Measurements from ENCODE around the gene PRR12. TPM values are rescaled to one million over a fixed set of nuclear protein-coding genes. Genes with fewer than 3 reads are reported as not detected.
A peak's percentile ranks its signal among the peaks of the same experiment; 100 is the strongest.

Gene PRR12
- total and polyA plus RNA-seq, 9 of the 15 experiments (the other 6 are each of a cell fraction or from before 2014, with no cell fraction given), result 0.01 to 21.1 (median 0.98) TPM

DNA sequence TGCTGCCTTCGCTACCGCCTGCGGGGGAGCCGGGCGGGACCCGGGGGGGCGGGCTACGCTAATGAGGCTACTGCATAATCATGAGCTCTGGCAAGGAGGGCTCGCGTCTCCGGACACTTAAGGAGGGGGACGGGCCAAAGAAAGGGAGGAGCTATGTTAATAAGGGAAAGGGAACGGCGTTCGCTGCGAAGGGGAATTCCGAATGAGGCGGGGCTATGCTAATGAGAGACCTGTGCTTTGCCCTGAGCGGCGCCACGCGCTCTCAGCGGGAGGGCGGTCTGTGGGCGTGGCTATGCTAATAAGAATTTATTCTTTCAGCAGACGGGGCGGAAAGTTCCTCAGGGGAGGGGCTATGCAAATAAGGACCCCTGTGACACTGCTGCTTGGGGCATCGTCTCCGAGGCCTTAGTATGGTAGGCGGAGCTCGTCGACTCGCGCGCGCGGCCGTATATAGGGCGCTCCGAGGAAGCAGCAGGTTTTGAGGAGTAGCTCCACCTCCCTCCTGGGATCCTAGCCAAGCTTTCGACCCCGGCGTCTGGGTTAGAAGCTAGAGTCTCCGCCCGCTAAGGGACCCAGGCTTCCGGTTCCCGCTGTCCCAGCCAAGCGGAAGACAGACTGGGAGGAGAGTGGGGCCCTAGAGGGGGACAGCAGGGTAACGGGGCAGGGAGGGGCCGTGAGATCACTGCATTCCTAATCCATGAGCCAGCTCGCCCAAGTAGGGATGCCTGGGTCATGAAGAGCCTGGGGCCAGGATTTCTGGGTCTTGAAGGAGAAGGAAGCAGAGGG lies 49.3 kb downstream of the PRR12 start, which contains the start of gene RRAS (continued):
- TF ChIP-seq, protein P1, sequence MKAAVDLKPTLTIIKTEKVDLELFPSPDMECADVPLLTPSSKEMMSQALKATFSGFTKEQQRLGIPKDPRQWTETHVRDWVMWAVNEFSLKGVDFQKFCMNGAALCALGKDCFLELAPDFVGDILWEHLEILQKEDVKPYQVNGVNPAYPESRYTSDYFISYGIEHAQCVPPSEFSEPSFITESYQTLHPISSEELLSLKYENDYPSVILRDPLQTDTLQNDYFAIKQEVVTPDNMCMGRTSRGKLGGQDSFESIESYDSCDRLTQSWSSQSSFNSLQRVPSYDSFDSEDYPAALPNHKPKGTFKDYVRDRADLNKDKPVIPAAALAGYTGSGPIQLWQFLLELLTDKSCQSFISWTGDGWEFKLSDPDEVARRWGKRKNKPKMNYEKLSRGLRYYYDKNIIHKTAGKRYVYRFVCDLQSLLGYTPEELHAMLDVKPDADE (conservative IDR thresholded peaks at IDR 0.05; ENCODE audit: control insufficient read depth, low read depth, low read length), result peak; percentile 61; the same call in 1 of the 2 replicates
- peak; percentile 63; the same call in 1 of the 2 replicates for TF ChIP-seq NCOR1 (IDR thresholded peaks at IDR 0.05)
- TF ChIP-seq ZEB2 (IDR thresholded peaks at IDR 0.05), result 0 out of 2 replicates have a peak, but pooled peaks have one; percentile 13
- TF ChIP-seq YY1 (IDR thresholded peaks at IDR 0.05; ENCODE audit: borderline replicate concordance in 1 of 3, control insufficient read depth in 1 of 3, extremely low read depth in 1 of 3, insufficient read depth in 3 of 3, insufficient read length in 1 of 3, insufficient replicate concordance in 2 of 3, low read depth in 1 of 3, low read length in 2 of 3), result peak in 1 of 3 experiments; percentile 58
- TF ChIP-seq OTX1 (CRISPR knock-in tag; IDR thresholded peaks at IDR 0.05), result no peak; the same call in 1 of the 2 replicates
- TF ChIP-seq RFX5 (IDR thresholded peaks at IDR 0.05; ENCODE audit: low read depth, low read length), result no peak
- TF ChIP-seq GABPB2 (CRISPR knock-in tag; conservative IDR thresholded peaks at IDR 0.05), result no peak
- no peak for TF ChIP-seq U2AF1 (optimal IDR thresholded peaks at IDR 0.05; ENCODE audit: low read depth, low read length)
- no peak for TF ChIP-seq ZNF197 (CRISPR knock-in tag; IDR thresholded peaks at IDR 0.05; ENCODE audit: low read depth)
- TF ChIP-seq SMAD3 (CRISPR knock-in tag; conservative IDR thresholded peaks at IDR 0.05), result no peak
- 0 out of 4 replicates have a peak, but pooled peaks have one; percentile 38 to 51 for TF ChIP-seq ARNT (IDR thresholded peaks at IDR 0.05)
- no peak for TF ChIP-seq HMG20A (CRISPR knock-in tag; conservative IDR thresholded peaks at IDR 0.05)
- peak; percentile 86 for TF ChIP-seq POLR2B (IDR thresholded peaks at IDR 0.05; ENCODE audit: low read depth, partially characterized antibody)
- TF ChIP-seq ZNF696 (CRISPR knock-in tag; conservative IDR thresholded peaks at IDR 0.05), result no peak
- TF ChIP-seq TGIF2 (CRISPR knock-in tag; IDR thresholded peaks at IDR 0.05), result no peak
- TF ChIP-seq C11orf30 (IDR thresholded peaks at IDR 0.05; ENCODE audit: low read depth), result no peak
- TF ChIP-seq SMC3 (conservative IDR thresholded peaks at IDR 0.05; ENCODE audit: insufficient read depth, low read depth, low read length), result no peak
- TF ChIP-seq, protein P2, sequence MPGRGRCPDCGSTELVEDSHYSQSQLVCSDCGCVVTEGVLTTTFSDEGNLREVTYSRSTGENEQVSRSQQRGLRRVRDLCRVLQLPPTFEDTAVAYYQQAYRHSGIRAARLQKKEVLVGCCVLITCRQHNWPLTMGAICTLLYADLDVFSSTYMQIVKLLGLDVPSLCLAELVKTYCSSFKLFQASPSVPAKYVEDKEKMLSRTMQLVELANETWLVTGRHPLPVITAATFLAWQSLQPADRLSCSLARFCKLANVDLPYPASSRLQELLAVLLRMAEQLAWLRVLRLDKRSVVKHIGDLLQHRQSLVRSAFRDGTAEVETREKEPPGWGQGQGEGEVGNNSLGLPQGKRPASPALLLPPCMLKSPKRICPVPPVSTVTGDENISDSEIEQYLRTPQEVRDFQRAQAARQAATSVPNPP (IDR thresholded peaks at IDR 0.05; ENCODE audit: borderline replicate concordance, insufficient read depth, insufficient read length), result no peak
- no peak for TF ChIP-seq ZNF224 (CRISPR knock-in tag; IDR thresholded peaks at IDR 0.05)
- TF ChIP-seq KDM5B (IDR thresholded peaks at IDR 0.05; ENCODE audit: insufficient replicate concordance, low read depth, low read length), result peak; percentile 72
- TF ChIP-seq MTA3 (IDR thresholded peaks at IDR 0.05; ENCODE audit: borderline replicate concordance), result peak; percentile 90
- TF ChIP-seq MIER1 (IDR thresholded peaks at IDR 0.05; ENCODE audit: low read depth), result no peak
- 0 out of 2 replicates have a peak, but pooled peaks have one; percentile 39 for TF ChIP-seq GTF2F1 (IDR thresholded peaks at IDR 0.05; ENCODE audit: low read depth, low read length)
- TF ChIP-seq ZSCAN29 (IDR thresholded peaks at IDR 0.05), result no peak
- TF ChIP-seq ETV1 (tag; conservative IDR thresholded peaks at IDR 0.05; ENCODE audit: low read depth), result peak; percentile 97
- no peak for TF ChIP-seq ATF1 (CRISPR knock-in tag; IDR thresholded peaks at IDR 0.05)
- peak; percentile 80 for TF ChIP-seq ATF1 (tag; IDR thresholded peaks at IDR 0.05)
- TF ChIP-seq HCFC1 (IDR thresholded peaks at IDR 0.05; ENCODE audit: low read depth, low read length), result peak; percentile 51

All from K562 (cell line).